GM23248 (cell line): ENCODE measurements around the gene NAT8L. TPM values are rescaled to one million over a fixed set of nuclear protein-coding genes. Genes with fewer than 3 reads are reported as not detected.

ENCODE experiments used
- DNase-seq: peaks from one replicate; pipeline ENCODE4 v3.0.0-alpha.2; 2015
- H2AFZ ChIP-seq: fragments of 200-600 bp; sonication (generic); 2 replicates; pipeline ENCODE4 v1.6.1; 2016; ENCODE audit warnings: antibody characterized with exemption
- H3F3A ChIP-seq: fragments of 200-600 bp; sonication (generic); 2 replicates; pipeline ENCODE4 v1.6.1; 2016; ENCODE audit warnings: mild to moderate bottlenecking, antibody characterized with exemption, mixed run types; ENCODE audit not compliant: insufficient read depth
- H3K27ac ChIP-seq: fragments of 200-600 bp; sonication (generic); 2 replicates; pipeline ENCODE4 v1.5.1; 2016; ENCODE audit warnings: mild to moderate bottlenecking
- H3K27me3 ChIP-seq: fragments of 200-600 bp; sonication (generic); replicated peaks from 2 replicates; pipeline ENCODE4 v1.6.1; 2016; ENCODE audit warnings: mild to moderate bottlenecking; ENCODE audit not compliant: insufficient read depth
- H3K36me3 ChIP-seq: fragments of 200-600 bp; sonication (generic); 2 replicates; pipeline ENCODE4 v1.6.1; 2016; ENCODE audit warnings: low read depth, mild to moderate bottlenecking
- H3K4me1 ChIP-seq: fragments of 200-600 bp; sonication (generic); 2 replicates; pipeline ENCODE4 v1.6.1; 2016; ENCODE audit warnings: mild to moderate bottlenecking; ENCODE audit not compliant: insufficient read depth
- H3K4me2 ChIP-seq: fragments of 200-600 bp; sonication (generic); one replicate; pipeline ENCODE4 v1.6.1; 2016; ENCODE audit warnings: mild to moderate bottlenecking; ENCODE audit not compliant: unreplicated experiment
- H3K4me3 ChIP-seq: fragments of 200-600 bp; sonication (generic); 2 replicates; pipeline ENCODE4 v1.5.1; 2016; ENCODE audit warnings: mild to moderate bottlenecking
- H3K79me2 ChIP-seq: fragments of 200-600 bp; sonication (generic); 2 replicates; pipeline ENCODE4 v1.6.1; 2016; ENCODE audit warnings: mild to moderate bottlenecking; ENCODE audit not compliant: insufficient read depth
- H3K9ac ChIP-seq: fragments of 200-600 bp; sonication (generic); 2 replicates; pipeline ENCODE4 v1.6.1; 2016; ENCODE audit warnings: mild to moderate bottlenecking
- H3K9me2 ChIP-seq: fragments of 200-600 bp; sonication (generic); 2 replicates; pipeline ENCODE4 v1.6.1; 2016; ENCODE audit warnings: mixed run types, mild to moderate bottlenecking, moderate library complexity; ENCODE audit not compliant: insufficient read depth
- H3K9me3 ChIP-seq: fragments of 200-600 bp; sonication (generic); one replicate; pipeline ENCODE4 v1.6.1; 2017; ENCODE audit warnings: low read depth
- H4K20me1 ChIP-seq: fragments of 200-600 bp; sonication (generic); 2 replicates; pipeline ENCODE4 v1.6.0; 2016; ENCODE audit not compliant: insufficient read depth
- EZH2 ChIP-seq: fragments of 200-600 bp; sonication (generic); IDR thresholded peaks from 2 replicates; pipeline ENCODE4 v1.6.1; 2018; ENCODE audit warnings: antibody characterized with exemption, mild to moderate bottlenecking; ENCODE audit not compliant: insufficient read depth, poor library complexity, severe bottlenecking
- EZH2phosphoT487 ChIP-seq: fragments of 200-600 bp; sonication (generic); IDR thresholded peaks from 2 replicates; pipeline ENCODE4 v1.6.1; 2018; ENCODE audit warnings: antibody characterized with exemption, moderate library complexity, mild to moderate bottlenecking, low read depth; ENCODE audit not compliant: insufficient read depth
- WGBS, 2 experiments: methylation state at CpG; one replicate each; pipeline ENCODE4 v1.1.6; 2015 to 2017; ENCODE audit warnings: low lambda C conversion rate in 2 of 2, low coverage in 1 of 2; ENCODE audit errors: missing lambda C conversion rate in 2 of 2; 5-methylcytosine and 5-hydroxymethylcytosine counted together
- in situ Hi-C: fragments of 300-500 bp; cut with MboI; formaldehyde crosslinking; loops from 2 replicates; pipeline ENCODE4 v1.15.0; 2020
- polyA plus RNA-seq: library from polyadenylated mRNA; unstranded; fragments of >200 nt; fragmentation: Nextera tagmentation; extraction: Ambion mirVana; gene quantifications from 2 replicates; pipeline ENCODE4 v1.2.1, GENCODE V29; 2016
- total RNA-seq: library from RNA; depleted of rRNA; stranded (reverse); fragments of >200 nt; shearing (Covaris generic); gene quantifications from 2 replicates; pipeline ENCODE4 v1.2.3, GENCODE V29; 2014

NAT8L gene
- total and polyA plus RNA-seq, 2 experiments from 2014 or later, result 0.03 TPM; not detected in 1

GRCh38 chr4:2085496-2085901 is 26.4 kb downstream of the NAT8L start:
- no peaks in the 10 kb centered on the region for H3K27me3 ChIP-seq
- no peaks in the 10 kb centered on the region for H3K9me3 ChIP-seq
- no peak overlapping the region for H2AFZ ChIP-seq
- DNase-seq, result no peak
- no peaks in the 10 kb centered on the region for H3K36me3 ChIP-seq
- H4K20me1 ChIP-seq, result no peaks in the 10 kb centered on the region
- no peaks in the 10 kb centered on the region for H3K79me2 ChIP-seq
- no peak overlapping the region for H3K27ac ChIP-seq
- 85 to 88% methylated on average over 8 of the region's 8 CpGs for WGBS, 2 experiments
- no peaks in the 10 kb centered on the region for H3K9me2 ChIP-seq
- H3K4me1 ChIP-seq, result no peaks in the 10 kb centered on the region
- H3K4me3 ChIP-seq, result no peak overlapping the region
- no peak overlapping the region for H3K4me2 ChIP-seq
- TF ChIP-seq EZH2, result no peak
- TF ChIP-seq EZH2phosphoT487, result no peak
- in situ Hi-C loops, result no loop called here
- no peak overlapping the region for H3K9ac ChIP-seq
- no peaks in the 10 kb centered on the region for H3F3A ChIP-seq

- H3K36me3 ChIP-seq, result no peaks in the 10 kb centered on the region
- H3K4me3 ChIP-seq, result no peak overlapping the region
- no peaks in the 10 kb centered on the region for H3K9me3 ChIP-seq
- no peak overlapping the region for H3K9ac ChIP-seq
- no peaks in the 10 kb centered on the region for H4K20me1 ChIP-seq
- DNase-seq, result peak; percentile 51
- no peak overlapping the region for H3K27ac ChIP-seq
- H3K27me3 ChIP-seq, result no peaks in the 10 kb centered on the region
- H2AFZ ChIP-seq, result no peak overlapping the region
- no peak for TF ChIP-seq EZH2phosphoT487
- TF ChIP-seq EZH2, result no peak
- in situ Hi-C loops, result no loop called here
- no peak overlapping the region for H3K4me2 ChIP-seq
- no peaks in the 10 kb centered on the region for H3F3A ChIP-seq
- no peaks in the 10 kb centered on the region for H3K9me2 ChIP-seq
- no peaks in the 10 kb centered on the region for H3K4me1 ChIP-seq
- H3K79me2 ChIP-seq, result no peaks in the 10 kb centered on the region
These were observed 28.0 kb downstream of the NAT8L start for GRCh38 chr4:2087170-2087569.

GRCh38 chr4:2089222-2089621 is 30.1 kb downstream of the NAT8L start:
- TF ChIP-seq EZH2phosphoT487 (no peak), EZH2 (no peak)
- Histone ChIP-seq H2AFZ (no peak overlapping the region), H3K36me3 (no peaks in the 10 kb centered on the region), H3K4me1 (no peaks in the 10 kb centered on the region), H3K27me3 (no peaks in the 10 kb centered on the region), H3K9me3 (no peaks in the 10 kb centered on the region), H3F3A (no peaks in the 10 kb centered on the region), H3K4me2 (no peak overlapping the region), H3K27ac (no peak overlapping the region), H3K4me3 (no peak overlapping the region), H3K9me2 (no peaks in the 10 kb centered on the region), H3K79me2 (no peaks in the 10 kb centered on the region), H3K9ac (no peak overlapping the region), H4K20me1 (no peaks in the 10 kb centered on the region)
- in situ Hi-C loops, result no loop called here
- DNase-seq, result no peak
- WGBS, 2 experiments, result 95 to 97% methylated on average over 1 of the region's 1 CpG

- no peak for DNase-seq
- no peaks in the 10 kb centered on the region for H3K79me2 ChIP-seq
- H3K9ac ChIP-seq, result no peak overlapping the region
- H4K20me1 ChIP-seq, result no peaks in the 10 kb centered on the region
- H3K27ac ChIP-seq, result no peak overlapping the region
- no peaks in the 10 kb centered on the region for H3F3A ChIP-seq
- in situ Hi-C loops, result no loop called here
- H3K36me3 ChIP-seq, result no peaks in the 10 kb centered on the region
- H2AFZ ChIP-seq, result no peak overlapping the region
- H3K9me2 ChIP-seq, result no peaks in the 10 kb centered on the region
- H3K27me3 ChIP-seq, result no peaks in the 10 kb centered on the region
- no peak overlapping the region for H3K4me3 ChIP-seq
- no peaks in the 10 kb centered on the region for H3K9me3 ChIP-seq
- H3K4me1 ChIP-seq, result no peaks in the 10 kb centered on the region
- 95 to 96% methylated on average over 1 of the region's 1 CpG for WGBS, 2 experiments
- no peak overlapping the region for H3K4me2 ChIP-seq
- TF ChIP-seq EZH2 (no peak), EZH2phosphoT487 (no peak)
These were observed 31.5 kb downstream of the NAT8L start for GRCh38 chr4:2090642-2091041.

- no peaks in the 10 kb centered on the region for H3K79me2 ChIP-seq
- no peaks in the 10 kb centered on the region for H3K9me2 ChIP-seq
- no peaks in the 10 kb centered on the region for H3K4me1 ChIP-seq
- WGBS, 2 experiments, result 87 to 88% methylated on average over 14 to 15 of the region's 15 CpGs
- no peak for TF ChIP-seq EZH2
- no peak for TF ChIP-seq EZH2phosphoT487
- no peak overlapping the region for H3K9ac ChIP-seq
- H3K9me3 ChIP-seq, result no peaks in the 10 kb centered on the region
- no peak for DNase-seq
- no peak overlapping the region for H3K4me2 ChIP-seq
- H4K20me1 ChIP-seq, result no peaks in the 10 kb centered on the region
- no peak overlapping the region for H2AFZ ChIP-seq
- no peaks in the 10 kb centered on the region for H3K27me3 ChIP-seq
- H3F3A ChIP-seq, result no peaks in the 10 kb centered on the region
- no peak overlapping the region for H3K27ac ChIP-seq
- in situ Hi-C loops, result no loop called here
- no peaks in the 10 kb centered on the region for H3K36me3 ChIP-seq
- H3K4me3 ChIP-seq, result no peak overlapping the region
These were observed 33.0 kb downstream of the NAT8L start for GRCh38 chr4:2091990-2092668.
